GM21576 (cell line): Measurements from ENCODE around the gene WRNIP1.

Experiments
- ATAC-seq: cut with Tn5 transposase; IDR thresholded peaks from one replicate; pipeline ENCODE4 v1.9.1; 2021; ENCODE audit warnings: mild to moderate bottlenecking, moderate library complexity; ENCODE audit not compliant: unreplicated experiment

Gene WRNIP1

DNA sequence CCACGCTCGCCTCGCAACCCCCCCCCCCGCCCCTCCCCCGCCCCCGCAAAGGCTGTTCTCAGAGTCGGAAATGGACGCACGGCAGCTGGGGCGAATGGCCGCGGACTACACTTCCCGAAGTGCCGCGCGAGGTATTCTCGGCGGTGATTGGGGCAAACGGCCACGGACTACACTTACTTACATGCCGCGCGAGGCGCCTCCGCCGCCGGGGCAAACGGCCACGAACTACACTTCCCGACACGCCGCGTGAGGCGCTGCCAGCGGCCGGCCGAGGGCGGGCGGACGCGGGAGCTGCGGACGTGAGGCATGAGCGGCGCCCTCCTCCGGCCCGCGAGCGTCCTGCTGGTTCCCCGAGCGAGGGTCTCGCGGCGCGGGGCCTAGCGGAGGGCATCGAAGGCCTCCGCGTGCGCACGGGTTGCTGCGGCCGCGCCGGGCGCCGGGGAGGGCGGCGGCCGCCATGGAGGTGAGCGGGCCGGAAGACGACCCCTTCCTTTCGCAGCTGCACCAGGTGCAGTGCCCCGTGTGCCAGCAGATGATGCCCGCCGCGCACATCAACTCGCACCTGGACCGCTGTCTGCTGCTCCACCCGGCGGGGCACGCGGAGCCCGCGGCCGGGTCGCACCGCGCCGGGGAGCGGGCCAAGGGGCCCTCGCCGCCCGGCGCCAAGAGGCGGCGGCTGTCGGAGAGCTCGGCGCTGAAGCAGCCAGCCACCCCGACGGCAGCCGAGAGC, at the start of gene WRNIP1:
TSS of gene WRNIP1 (plus strand) at position 228 of the 730 bp plus-strand sequence. CDS start at position 458, 230 bp downstream.
- peak; percentile 90 for ATAC-seq

DNA sequence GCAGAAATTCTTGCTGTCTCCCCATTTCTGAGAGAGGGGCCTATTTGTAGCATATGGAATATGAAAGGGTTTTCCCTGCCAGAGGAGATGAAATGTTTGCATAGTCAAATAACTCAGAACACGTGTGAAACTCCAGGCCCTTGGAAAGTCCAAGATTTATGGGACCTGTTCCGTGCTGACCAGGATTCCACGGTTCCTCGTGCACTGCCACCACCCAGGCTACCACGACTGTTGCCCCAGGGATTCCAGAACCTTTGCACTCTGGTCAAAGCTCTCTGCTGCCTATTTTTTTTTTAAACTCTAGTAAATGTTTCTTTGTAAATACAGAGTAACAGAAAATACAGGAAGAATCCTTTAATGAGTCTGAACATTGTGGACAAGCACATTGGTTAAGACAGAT, 49.5 kb upstream of the WRNIP1 start:
- ATAC-seq, result no peak

DNA sequence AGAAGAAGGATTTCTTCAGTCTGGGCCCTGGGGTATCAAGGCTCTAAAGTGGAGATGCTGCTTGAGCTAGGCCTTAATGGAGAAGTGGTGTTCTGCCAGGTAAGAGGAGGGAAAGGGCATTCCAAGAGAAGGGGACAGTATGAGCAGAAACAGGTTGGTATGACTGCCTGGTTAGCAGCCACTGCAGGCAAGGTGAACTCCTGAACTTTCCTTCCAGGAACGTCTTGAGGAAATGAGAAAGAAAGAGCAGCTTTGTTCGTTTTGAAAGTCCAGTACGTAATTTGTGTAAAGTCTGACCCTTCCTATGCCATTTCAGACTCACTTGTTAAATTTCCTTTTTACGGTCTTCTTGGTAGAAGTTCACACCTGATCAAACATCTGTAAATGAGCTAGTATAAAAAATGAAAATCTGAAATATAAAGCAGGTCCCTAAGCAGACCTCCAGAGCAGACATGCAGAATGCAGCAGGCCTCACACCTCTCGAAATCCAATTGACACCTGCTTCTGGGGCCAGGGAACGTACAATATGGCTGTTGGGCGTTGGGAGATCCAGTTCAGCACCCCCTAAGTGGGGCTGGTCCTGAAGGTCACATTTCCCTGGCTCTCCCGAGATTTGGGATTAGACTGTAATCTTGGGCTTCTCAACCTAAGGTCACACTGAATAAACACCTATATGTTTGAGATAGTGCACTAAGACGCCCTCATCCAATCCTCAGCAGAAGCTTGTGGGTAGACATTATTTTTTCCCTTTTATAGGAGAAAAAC, 48.1 kb upstream of the WRNIP1 start:
- ATAC-seq, result no peak

DNA sequence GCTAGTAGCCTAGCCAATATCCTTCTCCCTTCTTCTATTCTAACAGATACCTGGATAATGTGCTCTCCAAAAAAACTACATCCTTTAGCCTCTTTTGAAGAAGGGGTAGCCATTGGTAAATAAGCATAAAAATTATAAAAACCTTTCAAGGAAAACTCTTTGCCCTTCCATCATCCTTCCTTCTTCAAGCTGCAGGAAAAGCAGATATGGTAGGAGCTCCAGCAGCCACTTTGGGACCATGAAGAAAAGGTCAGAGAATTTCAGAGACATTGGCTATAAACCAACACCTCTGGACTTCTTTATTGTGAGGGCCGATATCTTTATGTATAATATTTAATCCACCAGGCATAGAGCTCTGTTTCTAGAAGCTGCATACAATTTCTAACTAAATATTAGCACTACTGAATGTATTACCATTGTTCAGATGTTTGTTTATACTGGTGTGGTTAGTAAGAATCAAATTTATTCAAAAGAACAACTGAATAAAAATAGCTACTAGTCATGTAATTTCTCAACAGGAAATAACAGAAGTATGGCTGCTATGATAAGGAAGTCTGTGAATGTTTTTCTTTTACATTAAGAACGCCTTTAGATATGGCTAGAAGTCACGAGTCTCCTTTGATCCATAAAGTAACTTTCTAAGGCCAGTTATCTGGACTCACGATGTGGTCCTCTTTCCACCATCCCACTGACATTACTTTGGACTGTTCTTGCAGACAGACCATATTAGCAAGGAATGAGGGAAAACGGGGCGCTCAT, 46.7 kb upstream of the WRNIP1 start:
- no peak for ATAC-seq

DNA sequence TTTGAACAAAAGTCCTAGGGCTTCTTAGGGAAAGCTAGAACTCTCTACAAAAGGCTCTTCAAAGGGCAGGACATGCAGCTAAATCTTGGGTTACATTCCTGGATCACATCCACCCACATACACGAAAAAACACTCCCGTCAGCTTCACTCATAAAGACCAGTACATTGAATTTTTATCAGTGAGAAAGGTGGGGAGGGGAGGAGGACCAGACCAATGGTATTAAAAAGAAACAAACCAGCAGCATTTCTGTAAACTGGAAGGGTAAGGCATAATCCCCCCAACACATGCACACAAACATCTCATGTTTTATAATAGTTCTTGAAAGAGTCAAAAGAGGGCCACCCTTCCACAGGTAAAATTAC, 46.1 kb upstream of the WRNIP1 start:
- no peak for ATAC-seq

DNA sequence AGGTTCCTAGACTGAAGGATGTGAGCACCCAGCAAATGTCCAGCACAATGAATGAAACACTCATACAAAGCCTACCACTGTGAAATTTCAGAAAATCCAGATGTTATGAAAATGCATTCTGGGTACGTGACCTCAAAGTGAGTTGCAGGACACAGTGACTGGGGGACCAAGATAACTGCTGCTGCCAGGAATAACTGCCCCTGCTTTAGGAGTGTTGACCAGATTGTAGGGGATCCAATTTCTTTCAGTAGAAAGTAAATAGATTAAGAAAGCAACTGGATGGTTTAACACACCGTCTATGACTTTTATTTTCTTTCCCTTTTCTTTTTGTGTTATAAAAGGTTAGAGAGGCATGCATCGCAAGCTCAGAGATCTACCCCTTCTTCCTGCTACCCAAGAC, 44.0 kb upstream of the WRNIP1 start:
- no peak for ATAC-seq

DNA sequence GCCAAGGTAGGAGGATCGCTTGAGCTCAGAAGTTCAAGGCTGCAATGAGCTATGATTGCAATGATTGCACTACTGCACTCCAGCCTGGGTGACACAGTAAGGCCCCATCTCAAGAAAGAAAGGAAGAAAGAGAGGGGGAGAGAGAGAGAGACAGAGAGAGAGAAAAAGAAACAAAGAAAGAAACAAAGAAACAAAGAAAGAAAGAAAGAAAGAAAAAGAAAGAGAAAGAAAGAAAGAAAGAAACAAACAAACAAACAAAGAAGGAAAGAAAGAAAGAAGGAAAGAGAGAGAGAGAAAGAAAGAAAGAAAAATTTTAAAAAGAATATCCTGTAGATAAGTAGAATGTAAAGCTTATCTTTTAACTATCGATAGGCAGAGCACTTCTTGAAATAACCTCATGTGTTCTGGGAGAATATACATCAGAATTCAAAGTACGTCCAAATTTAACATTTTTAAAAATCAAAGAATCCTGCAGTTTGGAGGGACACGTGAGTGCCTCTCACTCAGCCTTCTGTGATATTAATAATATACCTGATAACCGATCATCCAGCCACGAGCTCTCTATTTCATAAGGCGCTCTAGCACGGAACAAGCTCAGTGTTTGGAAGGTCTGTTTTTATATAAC, 39.7 kb upstream of the WRNIP1 start:
- no peak for ATAC-seq

DNA sequence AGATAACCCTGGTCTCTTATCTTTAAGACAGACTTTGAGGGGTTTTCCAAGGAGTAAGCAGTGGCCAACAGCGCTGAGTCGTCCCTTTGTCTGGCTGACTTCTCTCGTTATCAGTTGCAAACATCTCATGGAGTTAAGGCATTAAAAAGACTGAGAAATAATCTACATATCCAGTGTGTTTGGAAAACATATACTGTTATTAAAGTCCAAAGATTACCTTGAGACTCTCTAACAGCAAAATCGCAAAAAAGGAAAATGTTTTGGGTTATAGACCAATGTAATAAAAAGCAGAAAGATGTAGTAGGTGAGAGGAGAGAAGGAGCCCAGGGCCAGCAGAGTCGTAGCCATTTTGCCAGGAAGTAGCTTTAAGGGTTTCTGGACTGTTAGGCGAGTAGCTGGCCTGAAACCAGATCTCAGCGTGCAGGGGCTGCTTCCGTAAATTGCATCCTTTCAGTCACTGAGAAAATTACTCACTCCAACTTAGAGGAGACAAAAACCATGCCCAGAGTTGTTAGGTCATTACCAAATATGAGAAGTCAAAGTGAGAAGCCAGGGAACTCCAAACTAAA, 39.1 kb upstream of the WRNIP1 start:
- no peak for ATAC-seq

DNA sequence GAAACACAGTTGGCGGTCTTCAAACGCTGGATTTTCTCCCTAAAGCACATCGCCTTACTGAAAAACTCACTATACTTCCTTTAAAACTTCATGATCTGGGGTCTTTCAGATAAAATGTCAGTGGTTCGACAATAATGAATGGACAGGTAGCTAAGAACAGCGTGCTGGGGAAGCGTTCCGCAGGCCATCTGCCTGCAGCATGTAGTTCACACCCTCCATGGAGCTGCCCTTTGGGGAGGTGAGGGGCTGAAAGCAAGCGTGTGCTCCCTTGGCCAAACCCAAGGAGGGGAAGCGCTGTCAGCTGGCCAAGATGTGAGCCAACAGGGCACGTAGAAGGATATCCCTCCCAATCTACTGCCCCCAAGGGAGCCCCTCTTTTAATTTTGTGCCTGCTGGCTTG, 35.3 kb upstream of the WRNIP1 start:
- ATAC-seq, result no peak

DNA sequence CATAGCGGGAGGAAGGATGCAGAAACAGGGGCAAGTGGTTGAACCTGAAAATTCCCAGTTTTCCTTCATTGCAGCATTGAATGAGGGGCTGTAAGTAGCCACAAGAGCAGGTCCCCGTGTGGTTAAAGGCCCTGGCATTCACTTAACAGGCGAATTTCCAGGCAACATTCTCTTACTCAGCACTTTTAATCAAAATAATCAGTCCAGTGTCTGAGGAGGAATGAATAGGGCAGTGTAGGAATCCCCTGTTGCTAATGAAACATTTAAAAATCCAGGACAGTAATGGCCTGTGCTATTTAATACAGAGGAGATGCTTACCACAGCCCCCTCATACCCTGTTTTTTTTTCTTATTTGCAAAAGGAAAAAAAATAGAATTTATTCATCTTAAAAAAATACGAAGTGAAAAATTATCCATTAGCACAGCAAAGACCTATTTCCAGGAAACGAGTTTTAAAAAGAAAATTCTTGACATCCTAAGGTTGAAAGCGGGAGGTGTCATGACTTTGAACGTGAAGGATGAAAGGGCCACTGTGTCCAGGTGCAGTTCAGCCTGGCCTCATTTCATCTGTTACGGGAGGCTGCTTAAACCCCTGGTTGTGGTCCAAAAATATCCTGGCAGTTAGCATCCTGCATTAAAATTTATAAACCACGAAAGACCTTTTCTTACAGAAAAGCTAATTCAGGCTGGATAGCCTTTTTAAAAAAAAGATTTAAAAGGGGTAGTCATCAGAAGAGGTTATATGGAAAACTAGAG, 34.7 kb upstream of the WRNIP1 start:
- no peak for ATAC-seq

DNA sequence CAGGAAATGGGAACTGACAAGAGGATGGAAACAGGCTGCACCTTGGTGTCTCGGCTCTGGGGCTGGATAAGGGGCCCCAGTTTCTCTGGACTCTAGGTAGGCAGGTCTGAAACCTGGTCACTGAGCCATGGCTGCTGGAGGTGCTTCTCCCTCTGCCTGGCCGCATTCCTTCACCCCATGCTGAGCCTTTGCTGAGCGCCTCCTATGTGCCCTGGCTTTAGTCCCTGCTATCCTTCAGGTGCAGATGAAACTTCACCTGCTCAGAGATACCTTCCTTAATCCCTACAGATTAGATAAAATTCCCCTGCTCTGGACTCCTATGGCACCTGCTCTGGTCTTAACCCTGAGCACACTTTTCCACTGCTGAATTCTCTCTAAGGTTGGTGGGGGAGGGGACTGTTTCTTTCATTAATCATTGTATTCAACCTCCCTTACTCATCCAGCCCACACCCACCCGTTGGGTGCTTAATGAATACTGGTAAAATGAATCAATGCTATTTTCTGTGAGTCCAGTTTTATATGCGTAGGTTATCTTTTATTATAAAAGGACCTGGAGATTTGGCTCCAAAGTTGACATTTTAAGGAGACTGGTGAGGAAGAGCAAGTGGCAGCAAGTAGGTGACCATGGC, 33.8 kb upstream of the WRNIP1 start:
- ATAC-seq, result no peak

DNA sequence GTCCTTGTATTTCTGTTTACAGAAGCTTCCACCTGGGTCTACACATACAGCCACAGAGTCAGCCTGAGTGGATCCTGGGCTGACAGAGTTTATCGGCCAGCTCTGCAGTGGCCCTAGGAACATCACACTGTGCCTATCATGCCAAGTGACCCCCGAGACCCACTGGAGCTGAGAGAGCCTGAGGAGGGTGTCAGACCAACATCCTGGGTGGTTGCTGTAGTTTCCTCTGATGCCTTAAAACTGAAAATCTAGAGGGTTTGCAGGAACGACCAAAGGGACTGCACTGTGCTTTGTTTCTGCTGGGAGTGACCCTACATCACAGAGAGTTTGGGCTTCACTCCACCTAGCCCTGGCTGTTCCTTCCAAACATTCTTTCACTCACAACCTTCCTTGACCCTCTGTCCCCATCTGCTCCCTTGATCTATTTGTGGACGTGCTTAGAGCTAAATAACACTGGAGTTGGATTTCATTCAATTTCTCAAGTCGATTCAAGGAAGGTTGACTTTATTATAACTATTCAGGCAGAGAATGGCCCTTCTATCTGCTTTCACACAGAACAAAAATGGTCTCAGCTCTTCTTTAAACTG, 32.6 kb upstream of the WRNIP1 start:
- no peak for ATAC-seq

DNA sequence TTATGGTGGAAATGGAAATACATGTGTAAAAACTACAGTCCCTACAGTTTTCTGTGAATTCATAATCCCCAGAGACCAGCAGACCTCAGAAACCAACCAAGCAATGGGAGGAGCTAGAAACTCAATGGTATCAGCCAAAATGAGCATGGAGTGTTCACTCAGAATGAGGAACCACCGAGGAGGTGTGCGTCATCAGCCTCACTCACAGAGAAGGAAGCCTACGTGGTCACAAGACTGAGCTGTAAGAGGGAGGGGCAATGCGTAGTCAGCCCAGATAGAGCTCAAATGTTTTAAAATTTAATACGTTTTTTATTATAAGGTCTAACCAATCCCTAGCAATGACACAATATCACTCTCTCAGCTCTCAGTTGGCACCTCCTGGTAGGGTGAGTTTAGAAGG, 31.9 kb upstream of the WRNIP1 start:
- ATAC-seq, result peak; percentile 96

DNA sequence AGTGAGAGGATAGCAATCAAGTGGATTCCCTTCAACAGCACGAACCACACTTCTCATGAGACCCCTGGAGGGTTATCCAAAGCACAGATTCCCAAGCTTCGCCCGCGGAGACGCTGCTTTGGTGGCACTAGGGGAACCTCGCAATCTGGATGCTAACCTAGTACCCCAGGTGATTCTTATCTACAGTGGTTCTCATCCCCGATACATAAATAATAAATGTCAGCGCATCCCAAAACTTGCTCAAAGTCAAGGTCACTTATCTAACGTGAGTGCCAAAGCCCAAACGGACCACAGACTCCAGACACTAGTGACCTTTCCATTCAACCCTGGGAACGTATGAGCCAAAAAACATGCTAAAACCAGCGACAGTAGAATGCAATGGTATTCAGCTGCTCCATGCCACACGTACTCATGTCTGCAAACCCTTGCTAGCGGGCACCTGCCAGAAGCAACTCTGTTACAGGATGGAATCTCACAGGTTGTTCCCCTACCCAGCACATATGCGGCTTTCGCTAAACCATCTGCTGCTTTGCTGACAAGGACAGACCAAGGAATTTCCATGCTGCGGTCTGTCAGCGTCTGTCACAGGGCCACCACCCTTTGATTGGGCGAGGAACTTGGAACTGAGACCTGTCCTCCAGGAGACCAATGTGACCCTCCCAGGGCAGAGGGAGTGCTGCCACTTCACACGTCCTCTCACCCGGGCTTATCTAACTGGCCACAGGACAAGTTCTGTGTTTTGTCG, 31.3 kb upstream of the WRNIP1 start:
- ATAC-seq, result no peak

DNA sequence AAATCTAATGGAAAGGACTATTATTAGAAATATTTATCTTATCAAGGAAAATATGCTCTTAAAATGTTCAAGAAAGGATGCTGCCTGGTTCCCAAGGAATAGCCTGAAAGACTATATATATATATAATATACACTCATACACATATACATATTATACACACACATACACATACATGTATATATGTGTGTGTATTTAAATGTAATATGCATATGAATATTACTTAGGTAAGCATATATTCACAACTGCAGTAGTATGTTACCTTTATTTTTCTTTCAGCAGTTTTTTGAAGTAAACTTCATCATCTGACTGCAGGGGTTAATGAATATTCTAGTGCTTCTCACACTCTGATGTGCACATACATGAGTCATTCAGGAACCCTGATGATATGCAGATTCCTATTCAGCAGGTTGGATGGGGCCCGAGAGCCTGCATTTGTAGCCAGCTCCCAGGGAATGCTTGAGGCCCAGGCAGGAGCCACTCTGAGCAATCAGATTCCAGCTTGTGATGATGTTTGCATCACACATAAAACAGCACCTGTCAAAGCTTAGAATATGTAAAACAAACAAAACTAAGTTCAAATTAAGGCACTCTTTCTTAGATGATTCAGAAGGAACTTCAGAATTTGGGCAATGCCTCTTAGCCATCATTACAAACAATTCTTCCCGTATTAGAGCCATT, 30.6 kb upstream of the WRNIP1 start:
- no peak for ATAC-seq

DNA sequence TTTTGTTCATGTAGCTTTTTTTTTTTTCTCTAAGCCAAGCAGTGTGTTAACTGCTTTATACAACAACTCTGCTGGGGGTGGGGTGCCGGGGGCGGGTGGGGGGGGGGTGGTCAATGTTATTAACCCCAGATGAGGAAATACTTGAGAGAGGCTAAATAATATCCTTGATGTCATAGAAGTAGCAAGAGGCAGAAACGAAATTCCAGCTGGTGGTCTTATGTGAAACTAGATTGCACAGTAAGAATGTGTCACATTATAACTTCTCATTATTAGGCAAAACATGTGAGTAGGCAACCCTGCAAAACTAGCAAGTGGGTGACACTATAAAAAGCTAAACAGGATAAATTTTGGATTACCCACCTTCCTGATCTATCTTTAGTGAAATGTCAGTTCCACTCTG, 27.3 kb upstream of the WRNIP1 start:
- no peak for ATAC-seq

DNA sequence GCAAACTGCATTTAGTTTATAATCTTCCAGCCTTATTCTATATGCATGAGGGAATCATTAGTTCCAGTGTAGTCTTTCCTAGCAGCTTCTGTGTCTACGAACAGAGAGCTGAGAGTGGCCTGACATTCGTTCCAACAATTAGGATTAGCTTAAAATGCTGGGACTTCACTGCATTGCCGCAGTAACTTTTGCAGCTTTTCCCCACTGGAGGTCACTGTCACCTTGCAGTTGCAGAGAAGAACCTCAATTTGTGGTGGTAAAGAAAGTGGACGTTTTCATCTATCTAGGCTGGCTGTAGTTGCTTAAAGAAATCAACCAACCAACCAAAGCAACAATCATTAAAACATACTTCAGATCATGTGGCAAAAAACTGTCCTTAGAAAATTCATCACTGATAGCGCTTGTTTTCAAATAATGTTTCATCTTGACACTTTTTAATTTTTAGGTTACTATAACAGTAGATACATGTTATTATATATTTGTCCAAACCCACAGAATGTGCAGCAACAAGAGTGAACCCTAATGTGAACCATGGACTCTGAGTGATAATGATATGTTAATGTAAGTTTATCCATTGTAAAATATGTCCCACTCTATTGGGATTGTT, 26.7 kb upstream of the WRNIP1 start:
- ATAC-seq, result no peak

DNA sequence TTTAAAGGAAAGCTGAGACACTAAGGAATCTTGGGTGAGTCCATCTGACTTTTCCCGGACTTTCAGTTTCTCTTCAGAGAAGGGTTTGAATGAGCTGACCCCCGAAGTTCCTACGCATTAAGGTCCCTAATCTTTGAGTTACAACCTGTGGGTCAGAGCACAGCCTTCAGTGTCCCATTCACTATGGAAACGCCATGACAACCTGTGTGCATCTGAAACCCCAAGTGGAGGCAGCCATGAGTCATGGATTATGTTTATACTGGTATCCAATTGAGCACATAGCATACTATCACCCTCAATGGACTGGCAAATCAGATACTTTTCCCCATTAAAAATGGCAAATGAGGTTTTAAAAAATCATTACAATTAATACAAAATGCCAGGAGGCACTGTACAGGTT, 25.9 kb upstream of the WRNIP1 start:
- no peak for ATAC-seq
